Activated CD4-positive, CD25-positive, alpha-beta regulatory T cell (primary cell): ENCODE data around the gene SLC28A1.
"Not testable (repeated sequence)": the region's sequence is repeated elsewhere in the genome, so short reads cannot be mapped to it uniquely, and the experiment has no call there.

ENCODE experiments used
- DNase-seq, 4 experiments: peaks; one replicate each; lab custom pipeline; 2025; lab: John Stamatoyannopoulos, UW

SLC28A1 gene

GRCh38 chr15:84910928-84911623, 26.6 kb downstream of the SLC28A1 start:
- no peak for DNase-seq

GRCh38 chr15:84911879-84912660, 27.6 kb downstream of the SLC28A1 start:
- no peak for DNase-seq

GRCh38 chr15:84913360-84913723, 28.9 kb downstream of the SLC28A1 start:
- no peak for DNase-seq

- no peak for DNase-seq
Measured at GRCh38 chr15:84914351-84914750, 29.9 kb downstream of the SLC28A1 start.

GRCh38 chr15:84914909-84915605, 30.6 kb downstream of the SLC28A1 start:
- DNase-seq: no peak

GRCh38 chr15:84915606-84915958, 31.1 kb downstream of the SLC28A1 start:
- DNase-seq: no peak

- DNase-seq: no peak
Measured at GRCh38 chr15:84917452-84917851, 33.0 kb downstream of the SLC28A1 start.

GRCh38 chr15:84919106-84919667, 34.7 kb downstream of the SLC28A1 start:
- DNase-seq: no peak

- DNase-seq: no peak
Measured at GRCh38 chr15:84921121-84921520, 36.7 kb downstream of the SLC28A1 start.

GRCh38 chr15:84922530-84922929, 38.1 kb downstream of the SLC28A1 start:
- no peak for DNase-seq

GRCh38 chr15:84924077-84924731, 39.7 kb downstream of the SLC28A1 start:
- DNase-seq: no peak

GRCh38 chr15:84924821-84925569, 40.5 kb downstream of the SLC28A1 start:
- DNase-seq: not testable (repeated sequence)

GRCh38 chr15:84925906-84926305, 41.4 kb downstream of the SLC28A1 start:
- DNase-seq: no peak

GRCh38 chr15:84926491-84927230, 42.2 kb downstream of the SLC28A1 start:
- DNase-seq: no peak

GRCh38 chr15:84928843-84929168, 44.3 kb downstream of the SLC28A1 start:
- DNase-seq: no peak

GRCh38 chr15:84929795-84930603, 45.5 kb downstream of the SLC28A1 start:
- no peak for DNase-seq

- no peak for DNase-seq
Measured at GRCh38 chr15:84934942-84935729, 50.7 kb downstream of the SLC28A1 start.

GRCh38 chr15:84937144-84937543, 52.7 kb downstream of the SLC28A1 start:
- no peak for DNase-seq

GRCh38 chr15:84938726-84939125, 54.3 kb downstream of the SLC28A1 start:
- DNase-seq: no peak
